ENCODE results near the gene MTOR. TPM values are rescaled to one million over a fixed set of nuclear protein-coding genes. Genes with fewer than 3 reads are reported as not detected.
"Not testable (repeated sequence)": the region's sequence is repeated elsewhere in the genome, so short reads cannot be mapped to it uniquely, and the experiment has no call there.

MTOR gene
- total RNA-seq, 2 experiments from 2014 or later: 55.9 to 57.5 TPM

GRCh38 chr1:11176081-11176706, 86.2 kb downstream of the MTOR start:
- ChIA-PET CTCF (interaction anchor here (0.7 to 1.4 kb wide), 2 partner anchors 66 to 139 kb away, joined by 3 to 4 read pairs; no protein-coding TSS in a partner anchor), POLR2A (no interaction called here)
- H3K36me3 Mint-ChIP-seq (ENCODE audit: low read depth): peaks cover 13% of the 10 kb centered on the region
- ATAC-seq (no peak), DNase-seq (no peak)
- no peak overlapping the region for H3K4me3 Mint-ChIP-seq
- no peak overlapping the region for H3K27ac Mint-ChIP-seq
- H3K9me3 Mint-ChIP-seq (ENCODE audit: insufficient read depth): no peaks in the 10 kb centered on the region
- H3K4me1 Mint-ChIP-seq (ENCODE audit: low read depth): no peaks in the 10 kb centered on the region
- no peaks in the 10 kb centered on the region for H3K27me3 Mint-ChIP-seq (ENCODE audit: low read depth)

- no peak for DNase-seq
- Mint-ChIP-seq H3K36me3 (ENCODE audit: low read depth) (peaks cover 9% of the 10 kb centered on the region), H3K27ac (no peak overlapping the region), H3K4me3 (no peak overlapping the region), H3K4me1 (ENCODE audit: low read depth) (no peaks in the 10 kb centered on the region), H3K9me3 (ENCODE audit: insufficient read depth) (no peaks in the 10 kb centered on the region), H3K27me3 (ENCODE audit: low read depth) (no peaks in the 10 kb centered on the region)
- CTCF ChIA-PET: interaction anchor here (0.7 kb wide), 1 partner anchor 138 kb away, joined by 4 read pairs; no protein-coding TSS in a partner anchor
- POLR2A ChIA-PET: no interaction called here
- ATAC-seq: no peak
These were observed 86.9 kb downstream of the MTOR start for GRCh38 chr1:11175461-11175860.

GRCh38 chr1:11174261-11174942, 87.9 kb downstream of the MTOR start:
- H3K27ac Mint-ChIP-seq: no peak overlapping the region
- H3K9me3 Mint-ChIP-seq (ENCODE audit: insufficient read depth): no peaks in the 10 kb centered on the region
- ATAC-seq (no peak), DNase-seq (no peak)
- peaks cover 8% of the 10 kb centered on the region for H3K36me3 Mint-ChIP-seq (ENCODE audit: low read depth)
- H3K4me1 Mint-ChIP-seq (ENCODE audit: low read depth): no peaks in the 10 kb centered on the region
- H3K27me3 Mint-ChIP-seq (ENCODE audit: low read depth): no peaks in the 10 kb centered on the region
- ChIA-PET CTCF (no interaction called here), POLR2A (no interaction called here)
- H3K4me3 Mint-ChIP-seq: no peak overlapping the region

- Mint-ChIP-seq H3K27me3 (ENCODE audit: low read depth) (no peaks in the 10 kb centered on the region), H3K4me1 (ENCODE audit: low read depth) (no peaks in the 10 kb centered on the region), H3K36me3 (ENCODE audit: low read depth) (peaks cover 21% of the 10 kb centered on the region), H3K9me3 (ENCODE audit: insufficient read depth) (no peaks in the 10 kb centered on the region), H3K27ac (no peak overlapping the region), H3K4me3 (no peak overlapping the region)
- no peak for DNase-seq
- ChIA-PET POLR2A (no interaction called here), CTCF (interaction anchor here (1.4 to 1.5 kb wide), 2 partner anchors 132 to 133 kb away, joined by 3 to 6 read pairs; no protein-coding TSS in a partner anchor)
- no peak for ATAC-seq
These were observed 92.2 kb downstream of the MTOR start for GRCh38 chr1:11170102-11170501.

GRCh38 chr1:11169202-11169601, 93.1 kb downstream of the MTOR start:
- H3K4me1 Mint-ChIP-seq (ENCODE audit: low read depth): no peaks in the 10 kb centered on the region
- ChIA-PET POLR2A (no interaction called here), CTCF (interaction anchor here (1.4 to 1.5 kb wide), 2 partner anchors 131 to 132 kb away, joined by 3 to 6 read pairs; no protein-coding TSS in a partner anchor)
- H3K9me3 Mint-ChIP-seq (ENCODE audit: insufficient read depth): no peaks in the 10 kb centered on the region
- no peak overlapping the region for H3K27ac Mint-ChIP-seq
- H3K4me3 Mint-ChIP-seq: no peak overlapping the region
- H3K27me3 Mint-ChIP-seq (ENCODE audit: low read depth): no peaks in the 10 kb centered on the region
- no peak for DNase-seq
- H3K36me3 Mint-ChIP-seq (ENCODE audit: low read depth): peaks cover 27% of the 10 kb centered on the region
- no peak for ATAC-seq

- H3K4me3 Mint-ChIP-seq: no peak overlapping the region
- ChIA-PET POLR2A (no interaction called here), CTCF (interaction anchor here (1.4 to 1.5 kb wide), 2 partner anchors 131 to 132 kb away, joined by 3 to 6 read pairs; no protein-coding TSS in a partner anchor)
- H3K27me3 Mint-ChIP-seq (ENCODE audit: low read depth): no peaks in the 10 kb centered on the region
- H3K4me1 Mint-ChIP-seq (ENCODE audit: low read depth): no peaks in the 10 kb centered on the region
- H3K27ac Mint-ChIP-seq: no peak overlapping the region
- DNase-seq: no peak
- no peaks in the 10 kb centered on the region for H3K9me3 Mint-ChIP-seq (ENCODE audit: insufficient read depth)
- peaks cover 29% of the 10 kb centered on the region for H3K36me3 Mint-ChIP-seq (ENCODE audit: low read depth)
- ATAC-seq: no peak
These were observed 93.6 kb downstream of the MTOR start for GRCh38 chr1:11168731-11169130.

GRCh38 chr1:11166744-11167143, 95.6 kb downstream of the MTOR start:
- POLR2A ChIA-PET: not testable (repeated sequence)

GRCh38 chr1:11162752-11163151, 99.6 kb downstream of the MTOR start:
- peaks cover 50% of the 10 kb centered on the region for H3K36me3 Mint-ChIP-seq (ENCODE audit: low read depth)

More at GRCh38 chr1:11166744-11167143, 95.6 kb downstream of the MTOR start:
- H3K4me3 Mint-ChIP-seq; ATAC-seq; H3K27ac Mint-ChIP-seq; H3K4me1 Mint-ChIP-seq (ENCODE audit: low read depth); H3K9me3 Mint-ChIP-seq (ENCODE audit: insufficient read depth); DNase-seq; CTCF ChIA-PET; H3K27me3 Mint-ChIP-seq (ENCODE audit: low read depth): not testable (repeated sequence)
- peaks cover 44% of the 10 kb centered on the region for H3K36me3 Mint-ChIP-seq (ENCODE audit: low read depth)

GRCh38 chr1:11158720-11159321, 103.5 kb downstream of the MTOR start:
- DNase-seq (no peak), ATAC-seq (no peak)
- no peak overlapping the region for H3K4me3 Mint-ChIP-seq
- ChIA-PET POLR2A (no interaction called here), CTCF (no interaction called here)
- H3K27me3 Mint-ChIP-seq (ENCODE audit: low read depth): no peaks in the 10 kb centered on the region
- no peak overlapping the region for H3K27ac Mint-ChIP-seq
- H3K4me1 Mint-ChIP-seq (ENCODE audit: low read depth): peaks cover 7% of the 10 kb centered on the region
- H3K36me3 Mint-ChIP-seq (ENCODE audit: low read depth): peaks cover 39% of the 10 kb centered on the region
- no peaks in the 10 kb centered on the region for H3K9me3 Mint-ChIP-seq (ENCODE audit: insufficient read depth)

More at GRCh38 chr1:11162752-11163151, 99.6 kb downstream of the MTOR start:
- H3K9me3 Mint-ChIP-seq (ENCODE audit: insufficient read depth); H3K4me1 Mint-ChIP-seq (ENCODE audit: low read depth); H3K27me3 Mint-ChIP-seq (ENCODE audit: low read depth); CTCF ChIA-PET; H3K27ac Mint-ChIP-seq; POLR2A ChIA-PET; ATAC-seq; H3K4me3 Mint-ChIP-seq; DNase-seq: not testable (repeated sequence)

GRCh38 chr1:11158291-11158690, 104.1 kb downstream of the MTOR start:
- ATAC-seq (no peak), DNase-seq (no peak)
- Mint-ChIP-seq H3K4me1 (ENCODE audit: low read depth) (peaks cover 7% of the 10 kb centered on the region), H3K27me3 (ENCODE audit: low read depth) (no peaks in the 10 kb centered on the region), H3K27ac (no peak overlapping the region), H3K36me3 (ENCODE audit: low read depth) (peaks cover 35% of the 10 kb centered on the region), H3K9me3 (ENCODE audit: insufficient read depth) (no peaks in the 10 kb centered on the region), H3K4me3 (no peak overlapping the region)
- ChIA-PET CTCF (no interaction called here), POLR2A (no interaction called here)

- ChIA-PET CTCF (interaction anchor here (1.1 kb wide), 1 partner anchor 10 kb away, joined by 4 read pairs; no protein-coding TSS in a partner anchor), POLR2A (no interaction called here)
- DNase-seq: no peak
- H3K36me3 Mint-ChIP-seq (ENCODE audit: low read depth): peaks cover 32% of the 10 kb centered on the region
- no peak overlapping the region for H3K4me3 Mint-ChIP-seq
- H3K4me1 Mint-ChIP-seq (ENCODE audit: low read depth): peaks cover 7% of the 10 kb centered on the region
- no peak for ATAC-seq
- H3K27me3 Mint-ChIP-seq (ENCODE audit: low read depth): no peaks in the 10 kb centered on the region
- no peaks in the 10 kb centered on the region for H3K9me3 Mint-ChIP-seq (ENCODE audit: insufficient read depth)
- H3K27ac Mint-ChIP-seq: no peak overlapping the region
These were observed 104.5 kb downstream of the MTOR start for GRCh38 chr1:11157867-11158266.

GRCh38 chr1:11157394-11157793, 105.0 kb downstream of the MTOR start:
- no peaks in the 10 kb centered on the region for H3K9me3 Mint-ChIP-seq (ENCODE audit: insufficient read depth)
- no peak for ATAC-seq
- peaks cover 7% of the 10 kb centered on the region for H3K4me1 Mint-ChIP-seq (ENCODE audit: low read depth)
- peaks cover 29% of the 10 kb centered on the region for H3K36me3 Mint-ChIP-seq (ENCODE audit: low read depth)
- no peaks in the 10 kb centered on the region for H3K27me3 Mint-ChIP-seq (ENCODE audit: low read depth)
- no peak for DNase-seq
- POLR2A ChIA-PET: no interaction called here
- H3K27ac Mint-ChIP-seq: no peak overlapping the region
- H3K4me3 Mint-ChIP-seq: no peak overlapping the region
- CTCF ChIA-PET: interaction anchor here (1.1 kb wide), 1 partner anchor 10 kb away, joined by 4 read pairs; no protein-coding TSS in a partner anchor

Data from activated CD8-positive, alpha-beta T cell treated with anti-CD3 and anti-CD28 coated beads, Interleukin-2, amount 10 ng/mL, durations not matched to agents 7 days and 5 days (primary cell).